H9 (cell line): ENCODE data around the gene ELF3. TPM values are rescaled to one million over a fixed set of nuclear protein-coding genes. Genes with fewer than 3 reads are reported as not detected.

Experiments used
- DNase-seq: peaks from one replicate; pipeline ENCODE4 v3.0.0-alpha.2; 2017
- H2AFZ ChIP-seq: one replicate; pipeline ENCODE4 v1.6.1; 2013; ENCODE audit warnings: mild to moderate bottlenecking, low read length, control low read depth, moderate library complexity
- H2AK5ac ChIP-seq: 2 replicates; pipeline ENCODE4 v1.6.1; 2013; ENCODE audit warnings: low read length, control low read depth, mixed read lengths; ENCODE audit not compliant: insufficient read length
- H2BK120ac ChIP-seq: one replicate; pipeline ENCODE4 v1.6.1; 2013; ENCODE audit warnings: low read depth, mild to moderate bottlenecking, low read length, control low read depth, inconsistent platforms; ENCODE audit not compliant: poor library complexity, severe bottlenecking
- H2BK12ac ChIP-seq: 2 replicates; pipeline ENCODE4 v1.6.1; 2013; ENCODE audit warnings: low read length, control low read depth, mixed read lengths, low read depth; ENCODE audit not compliant: insufficient read length
- H2BK15ac ChIP-seq: 2 replicates; pipeline ENCODE4 v1.6.1; 2013; ENCODE audit warnings: low read depth, low read length, control low read depth
- H2BK20ac ChIP-seq: one replicate; pipeline ENCODE4 v1.6.1; 2013; ENCODE audit warnings: low read depth, mild to moderate bottlenecking, low read length, control low read depth, inconsistent platforms; ENCODE audit not compliant: poor library complexity, severe bottlenecking
- H2BK5ac ChIP-seq: 2 replicates; pipeline ENCODE4 v1.6.1; 2013; ENCODE audit warnings: low read length, control low read depth, mixed read lengths; ENCODE audit not compliant: insufficient read length
- H3K14ac ChIP-seq: 2 replicates; pipeline ENCODE4 v1.6.1; 2013; ENCODE audit warnings: low read length, control low read depth; ENCODE audit not compliant: insufficient read depth
- H3K18ac ChIP-seq: 2 replicates; pipeline ENCODE4 v1.6.1; 2013; ENCODE audit warnings: low read depth, mild to moderate bottlenecking, mixed read lengths, low read length, control low read depth; ENCODE audit not compliant: insufficient read length
- H3K23ac ChIP-seq: 2 replicates; pipeline ENCODE4 v1.6.1; 2013; ENCODE audit warnings: low read length, control low read depth, mixed read lengths, low read depth; ENCODE audit not compliant: insufficient read length
- H3K23me2 ChIP-seq: 2 replicates; pipeline ENCODE4 v1.6.1; 2013; ENCODE audit warnings: low read depth, mild to moderate bottlenecking, mixed read lengths, low read length, control low read depth; ENCODE audit not compliant: insufficient read length, poor library complexity, severe bottlenecking
- H3K27ac ChIP-seq: 2 replicates; pipeline ENCODE4 v1.5.1; 2013; ENCODE audit warnings: low read length, control low read depth, mixed read lengths, low read depth; ENCODE audit not compliant: insufficient read length
- H3K27me3 ChIP-seq: 2 replicates; pipeline ENCODE4 v1.6.1; 2013; ENCODE audit warnings: low read length, control low read depth, inconsistent platforms; ENCODE audit not compliant: insufficient read depth
- H3K4ac ChIP-seq: 2 replicates; pipeline ENCODE4 v1.6.1; 2013; ENCODE audit warnings: low read depth, mild to moderate bottlenecking, control low read depth, inconsistent platforms, low read length, moderate library complexity
- H3K4me1 ChIP-seq: 2 replicates; pipeline ENCODE4 v1.6.1; 2013; ENCODE audit warnings: low read length, control low read depth, inconsistent platforms; ENCODE audit not compliant: insufficient read depth
- H3K4me2 ChIP-seq: 2 replicates; pipeline ENCODE4 v1.6.1; 2013; ENCODE audit warnings: low read length, control low read depth, mixed read lengths; ENCODE audit not compliant: insufficient read length, insufficient read depth
- H3K56ac ChIP-seq: 2 replicates; pipeline ENCODE4 v1.6.1; 2013; ENCODE audit warnings: low read depth, mild to moderate bottlenecking, mixed read lengths, low read length, control low read depth; ENCODE audit not compliant: insufficient read length
- H3K79me1 ChIP-seq: 2 replicates; pipeline ENCODE4 v1.6.1; 2013; ENCODE audit warnings: low read depth, mild to moderate bottlenecking, moderate library complexity, low read length, control low read depth, inconsistent platforms; ENCODE audit not compliant: insufficient read depth, poor library complexity, severe bottlenecking
- H3K79me2 ChIP-seq: 2 replicates; pipeline ENCODE4 v1.6.1; 2013; ENCODE audit warnings: low read length, control low read depth, inconsistent platforms; ENCODE audit not compliant: insufficient read depth
- H3K9ac ChIP-seq: 2 replicates; pipeline ENCODE4 v1.6.1; 2013; ENCODE audit warnings: low read length, control low read depth, mixed read lengths; ENCODE audit not compliant: insufficient read length; ENCODE audit errors: extremely low read depth
- H3K9me3 ChIP-seq: one replicate; pipeline ENCODE4 v1.6.1; 2013; ENCODE audit warnings: low read depth, low read length, inconsistent platforms; ENCODE audit not compliant: control insufficient read depth
- H3T11ph ChIP-seq: one replicate; pipeline ENCODE4 v1.6.1; 2013; ENCODE audit warnings: mild to moderate bottlenecking, low read length, control low read depth, inconsistent platforms
- H4K20me1 ChIP-seq: one replicate; pipeline ENCODE4 v1.6.1; 2013; ENCODE audit not compliant: control insufficient read depth, insufficient read length, insufficient read depth
- H4K5ac ChIP-seq: 2 replicates; pipeline ENCODE4 v1.6.1; 2013; ENCODE audit warnings: low read depth, mild to moderate bottlenecking, mixed read lengths, low read length, control low read depth; ENCODE audit not compliant: insufficient read length
- H4K8ac ChIP-seq: replicated peaks from 2 replicates; pipeline ENCODE4 v1.6.1; 2013; ENCODE audit warnings: low read length, control low read depth, mixed read lengths, low read depth; ENCODE audit not compliant: insufficient read length
- H4K91ac ChIP-seq: 2 replicates; pipeline ENCODE4 v1.6.1; 2013; ENCODE audit warnings: low read depth, mild to moderate bottlenecking, moderate library complexity, mixed read lengths, low read length, control low read depth; ENCODE audit not compliant: insufficient read length
- H3K27ac Mint-ChIP-seq, 3 experiments: 2 replicates in 2 of 3; 3 replicates in 1 of 3; pipeline ENCODE4 v1.8.0; 2020 to 2021; ENCODE audit warnings: mixed read lengths in 3 of 3, mild to moderate bottlenecking in 1 of 3, moderate library complexity in 1 of 3
- H3K27me3 Mint-ChIP-seq: 2 replicates; pipeline ENCODE4 v1.8.0; 2021; ENCODE audit warnings: low read depth, mild to moderate bottlenecking, moderate library complexity, mixed read lengths
- H3K36me3 Mint-ChIP-seq, 3 experiments: 2 replicates in 2 of 3; 3 replicates in 1 of 3; pipeline ENCODE4 v1.8.0; 2020 to 2021; ENCODE audit warnings: low read depth in 3 of 3, mixed read lengths in 3 of 3; ENCODE audit not compliant: insufficient read depth in 1 of 3
- H3K4me1 Mint-ChIP-seq, 2 experiments: 2 replicates each; pipeline ENCODE4 v1.8.0; 2020; ENCODE audit warnings: mixed read lengths in 2 of 2
- H3K4me3 Mint-ChIP-seq, 2 experiments: 2 replicates in 1 of 2; 3 replicates in 1 of 2; pipeline ENCODE4 v1.8.0; 2020 to 2021; ENCODE audit warnings: mild to moderate bottlenecking in 2 of 2, mixed read lengths in 2 of 2, moderate library complexity in 1 of 2
- H3K9me3 Mint-ChIP-seq, 2 experiments: 2 replicates in 1 of 2; 3 replicates in 1 of 2; pipeline ENCODE4 v1.8.0; 2020; ENCODE audit warnings: mild to moderate bottlenecking in 2 of 2, mixed read lengths in 2 of 2, moderate library complexity in 1 of 2
- CTCF ChIP-seq: fragments of 200-600 bp; sonication (generic); conservative IDR thresholded peaks from 3 replicates; pipeline ENCODE4 v1.8.0; 2021; ENCODE audit warnings: antibody characterized with exemption, mild to moderate bottlenecking
- WGBS: extraction: QIAGEN DNeasy Blood & Tissue Kit; methylation state at CpG from one replicate; pipeline ENCODE4 v1.1.7; 2013; ENCODE audit warnings: missing lambda C conversion rate, low lambda C conversion rate, mixed read lengths; ENCODE audit not compliant: insufficient read length; ENCODE audit errors: extremely low coverage; 5-methylcytosine and 5-hydroxymethylcytosine counted together
- total RNA-seq: library from RNA; stranded (reverse); gene quantifications from 2 replicates; pipeline ENCODE4 v1.2.1, GENCODE V29; 2021

The ELF3 gene
- total RNA-seq, 1 experiment from 2014 or later = 10.4 TPM

GRCh38 chr1:202049129-202049528 lies 38.7 kb downstream of the ELF3 start:
- H3K79me2 ChIP-seq = no peaks in the 10 kb centered on the region
- H2BK5ac ChIP-seq = no peak overlapping the region
- H3K9me3 ChIP-seq = no peaks in the 10 kb centered on the region
- no peaks in the 10 kb centered on the region for H3K23me2 ChIP-seq
- no peaks in the 10 kb centered on the region for H3K4me1 ChIP-seq
- no peak overlapping the region for H3K56ac ChIP-seq
- no peak overlapping the region for H2BK12ac ChIP-seq
- no peak overlapping the region for H4K91ac ChIP-seq
- no peak overlapping the region for H4K5ac ChIP-seq
- no CpG with 5 or more reads among the region's 5 CpGs for WGBS
- H4K20me1 ChIP-seq = no peaks in the 10 kb centered on the region
- no peak overlapping the region for H3K4me3 Mint-ChIP-seq
- H3K4me2 ChIP-seq = no peak overlapping the region
- no peak overlapping the region for H3K9ac ChIP-seq
- H2BK120ac ChIP-seq = no peak overlapping the region
- H2AK5ac ChIP-seq = no peak overlapping the region
- no peak overlapping the region for H2BK20ac ChIP-seq
- H3K9me3 Mint-ChIP-seq = no peaks in the 10 kb centered on the region
- H3K4me1 Mint-ChIP-seq = no peaks in the 10 kb centered on the region
- no peaks in the 10 kb centered on the region for H3K27me3 ChIP-seq
- H3K27ac Mint-ChIP-seq = peak overlapping the region in 1 of 3 experiments; percentile 35; a peak in 1 of 7 replicates
- no peak for TF ChIP-seq CTCF
- no peak overlapping the region for H3K27ac ChIP-seq
- no peak overlapping the region for H3K14ac ChIP-seq
- no peak overlapping the region for H4K8ac ChIP-seq
- H3T11ph ChIP-seq = no peak overlapping the region
- H3K4ac ChIP-seq = no peak overlapping the region
- H3K27me3 Mint-ChIP-seq = peaks cover 2% of the 10 kb centered on the region; the same call in 1 of the 2 replicates
- no peak overlapping the region for H3K18ac ChIP-seq
- no peaks in the 10 kb centered on the region for H3K79me1 ChIP-seq
- no peak overlapping the region for H2AFZ ChIP-seq
- no peak overlapping the region for H2BK15ac ChIP-seq
- DNase-seq = no peak
- no peaks in the 10 kb centered on the region for H3K36me3 Mint-ChIP-seq
- H3K23ac ChIP-seq = no peak overlapping the region
